ENCODE data around the gene CRLF2.
"Not testable (repeated sequence)": the region's sequence is repeated elsewhere in the genome, so short reads cannot be mapped to it uniquely, and the experiment has no call there.

DNA sequence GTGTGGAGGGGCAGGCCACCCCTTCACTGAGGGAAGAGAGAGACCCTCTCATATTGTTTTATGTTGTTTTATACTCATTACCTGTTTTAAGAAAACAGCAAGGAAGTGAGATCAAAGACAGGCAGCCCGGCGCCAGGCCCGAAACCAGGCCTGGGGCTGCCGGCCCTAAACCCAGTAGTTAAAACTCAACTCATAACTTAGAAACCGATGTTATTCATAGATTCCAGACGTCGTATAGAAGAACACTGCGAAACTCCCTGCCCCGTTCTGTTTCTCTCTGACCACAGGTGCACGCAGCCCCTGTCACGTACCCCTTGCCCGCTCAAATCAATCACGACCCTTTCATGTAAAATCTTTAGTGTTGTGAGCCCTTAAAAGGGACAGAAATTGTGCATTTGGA is 40.5 kb downstream of the CRLF2 start:
- not testable (repeated sequence) for TF ChIP-seq POLR2A (IDR thresholded peaks at IDR 0.05; ENCODE audit: low read depth, low read length); POLR2AphosphoS5 (IDR thresholded peaks at IDR 0.05; ENCODE audit: insufficient read depth, low read depth, low read length); EZH2 (IDR thresholded peaks at IDR 0.05; ENCODE audit: borderline replicate concordance, low read depth, low read length, severe bottlenecking); JUN (IDR thresholded peaks at IDR 0.05; ENCODE audit: borderline replicate concordance, insufficient read depth, insufficient read length, low read depth)
- TF ChIP-seq, protein P1, sequence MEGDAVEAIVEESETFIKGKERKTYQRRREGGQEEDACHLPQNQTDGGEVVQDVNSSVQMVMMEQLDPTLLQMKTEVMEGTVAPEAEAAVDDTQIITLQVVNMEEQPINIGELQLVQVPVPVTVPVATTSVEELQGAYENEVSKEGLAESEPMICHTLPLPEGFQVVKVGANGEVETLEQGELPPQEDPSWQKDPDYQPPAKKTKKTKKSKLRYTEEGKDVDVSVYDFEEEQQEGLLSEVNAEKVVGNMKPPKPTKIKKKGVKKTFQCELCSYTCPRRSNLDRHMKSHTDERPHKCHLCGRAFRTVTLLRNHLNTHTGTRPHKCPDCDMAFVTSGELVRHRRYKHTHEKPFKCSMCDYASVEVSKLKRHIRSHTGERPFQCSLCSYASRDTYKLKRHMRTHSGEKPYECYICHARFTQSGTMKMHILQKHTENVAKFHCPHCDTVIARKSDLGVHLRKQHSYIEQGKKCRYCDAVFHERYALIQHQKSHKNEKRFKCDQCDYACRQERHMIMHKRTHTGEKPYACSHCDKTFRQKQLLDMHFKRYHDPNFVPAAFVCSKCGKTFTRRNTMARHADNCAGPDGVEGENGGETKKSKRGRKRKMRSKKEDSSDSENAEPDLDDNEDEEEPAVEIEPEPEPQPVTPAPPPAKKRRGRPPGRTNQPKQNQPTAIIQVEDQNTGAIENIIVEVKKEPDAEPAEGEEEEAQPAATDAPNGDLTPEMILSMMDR (IDR thresholded peaks at IDR 0.05; ENCODE audit: extremely low read depth in 1 of 2, insufficient read depth in 1 of 2, low read depth in 1 of 2, low read length in 2 of 2), result not testable (repeated sequence)
